HG03439 (cell line): Measurements from ENCODE around the gene SNRNP48.

Experiments
- ATAC-seq: cut with Tn5 transposase; IDR thresholded peaks from one replicate; pipeline ENCODE4 v1.9.1; 2021; ENCODE audit warnings: mild to moderate bottlenecking, moderate library complexity; ENCODE audit not compliant: unreplicated experiment

SNRNP48 gene

GRCh38 chr6:7591770-7592169 lies 1.8 kb downstream of the SNRNP48 start:
- no peak for ATAC-seq

GRCh38 chr6:7593229-7593628 lies 3.2 kb downstream of the SNRNP48 start:
- no peak for ATAC-seq

DNA sequence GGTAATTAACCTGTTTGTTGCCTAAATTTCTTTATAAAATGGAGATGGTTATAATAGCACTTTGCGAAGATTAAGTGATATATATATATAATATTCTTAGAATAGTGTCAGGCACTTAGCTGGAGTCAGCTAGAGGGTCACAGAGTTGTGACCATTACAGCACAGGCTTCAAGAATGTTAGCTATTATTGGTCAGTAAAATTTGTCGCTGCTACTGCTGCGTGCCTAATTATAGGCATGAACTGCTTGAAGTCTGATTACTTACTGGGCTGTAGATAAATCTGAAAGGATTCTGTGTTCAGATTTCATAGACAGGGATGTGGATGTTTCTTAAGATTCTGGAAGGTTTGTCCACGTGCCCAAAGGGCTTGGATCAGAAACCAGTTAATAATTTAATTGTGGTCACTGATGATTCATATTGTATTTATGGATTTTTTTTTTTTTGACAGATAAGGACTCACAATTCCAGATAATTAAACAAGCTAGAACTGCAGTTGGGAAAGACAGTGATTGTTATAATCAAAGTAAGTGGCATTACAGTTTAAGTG lies 4.7 kb downstream of the SNRNP48 start:
- no peak for ATAC-seq

DNA sequence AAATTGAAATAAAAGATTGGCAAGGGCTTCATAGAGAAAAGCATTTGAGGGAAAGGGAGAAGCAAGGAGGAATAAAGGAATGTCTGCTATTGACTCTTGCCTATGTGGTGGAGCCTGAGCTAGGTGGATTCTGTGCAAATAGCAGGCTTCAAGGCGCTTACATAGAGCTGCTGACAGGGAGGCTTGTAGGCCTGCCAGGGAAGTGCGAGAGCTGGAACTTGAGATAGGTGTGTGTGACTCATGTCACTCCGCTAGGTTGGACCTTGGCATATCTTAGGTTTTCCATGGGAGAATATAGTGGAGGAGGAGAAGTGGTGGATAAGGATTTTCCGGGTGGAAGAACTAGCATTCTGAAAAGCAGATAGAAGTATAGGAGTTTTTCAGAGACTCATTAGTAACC lies 14.0 kb downstream of the SNRNP48 start:
- no peak for ATAC-seq

GRCh38 chr6:7604506-7604905 lies 14.5 kb downstream of the SNRNP48 start:
- no peak for ATAC-seq

DNA sequence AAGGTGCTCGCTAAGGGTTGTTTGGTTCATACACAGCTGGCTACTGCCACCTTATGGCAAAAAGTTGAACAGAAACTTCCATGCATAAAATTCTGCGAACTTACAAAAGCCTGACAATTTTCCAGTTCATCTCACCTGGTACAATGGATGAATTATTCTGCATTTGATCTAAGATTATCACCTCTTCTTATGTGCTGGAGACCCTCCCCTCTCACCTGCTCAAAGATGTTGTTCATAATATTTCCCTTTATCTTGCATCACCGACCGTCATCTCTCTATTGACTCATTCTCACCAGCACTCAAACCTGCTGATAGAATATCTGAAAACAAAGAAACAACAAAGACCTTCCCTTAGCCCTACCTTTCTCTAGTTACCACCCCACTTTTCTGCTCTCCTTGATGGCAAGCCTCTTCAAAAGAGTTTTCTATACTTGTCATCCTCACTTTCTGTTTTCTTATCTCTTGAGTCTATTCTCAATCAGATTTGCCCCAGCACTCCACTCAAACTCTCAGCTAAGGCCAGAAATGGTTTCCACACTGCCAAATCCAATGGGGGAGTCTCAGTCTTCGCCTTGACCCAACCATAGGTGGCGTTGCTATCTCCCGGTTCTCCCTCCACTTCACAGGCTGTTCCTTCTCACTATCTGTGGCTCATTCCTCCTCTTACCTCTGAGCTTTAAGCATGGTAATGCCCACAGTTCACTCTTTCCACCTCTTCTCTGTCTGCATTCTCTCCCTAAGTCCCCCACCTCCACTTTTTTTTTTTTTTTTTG lies 25.8 kb downstream of the SNRNP48 start:
- no peak for ATAC-seq

- no peak for ATAC-seq
Measured at GRCh38 chr6:7617801-7618764, 28.1 kb downstream of the SNRNP48 start.

DNA sequence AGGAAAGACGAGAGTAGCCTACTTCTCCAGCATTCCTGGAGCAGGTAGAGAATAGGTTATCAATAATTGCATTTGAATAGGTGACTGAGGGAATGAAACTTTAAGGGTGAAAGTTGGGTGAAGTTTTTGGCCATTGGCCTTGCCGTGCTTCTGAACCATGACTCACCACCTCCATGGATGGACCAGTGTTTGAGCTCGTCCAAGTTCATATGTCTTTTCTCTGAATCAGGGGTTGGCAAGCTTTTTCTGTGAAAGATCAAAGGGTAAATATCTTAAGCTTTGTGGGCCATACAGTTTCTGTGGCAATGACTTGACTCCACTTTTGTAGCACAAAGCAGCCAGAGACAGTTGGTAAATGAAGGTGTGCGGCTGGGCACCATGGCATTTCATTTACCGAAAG lies 31.8 kb downstream of the SNRNP48 start:
- ATAC-seq: no peak

- no peak for ATAC-seq
Measured at GRCh38 chr6:7624796-7625710, 35.1 kb downstream of the SNRNP48 start.

DNA sequence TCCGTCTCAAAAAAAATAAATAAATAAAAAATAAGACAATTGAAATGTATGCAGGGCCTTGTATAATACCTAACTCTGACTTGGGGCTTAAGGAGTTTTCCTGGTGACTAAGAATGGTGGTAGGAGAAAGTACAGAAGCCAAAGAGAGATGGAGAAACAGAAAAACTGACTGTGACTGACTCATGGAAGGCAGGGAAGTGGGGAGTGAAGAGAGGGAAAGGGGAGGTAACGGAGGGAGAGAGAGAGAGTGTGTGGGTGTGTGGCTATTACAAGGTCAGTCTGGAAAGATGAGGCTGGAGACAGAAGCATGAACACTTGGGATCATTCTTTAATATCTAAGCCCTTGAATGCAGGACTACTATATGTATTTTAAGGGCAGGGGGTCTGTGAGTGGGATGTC lies 38.5 kb downstream of the SNRNP48 start:
- no peak for ATAC-seq

- no peak for ATAC-seq
Measured at GRCh38 chr6:7628909-7629308, 38.9 kb downstream of the SNRNP48 start.

GRCh38 chr6:7629321-7629720 lies 39.3 kb downstream of the SNRNP48 start:
- no peak for ATAC-seq

DNA sequence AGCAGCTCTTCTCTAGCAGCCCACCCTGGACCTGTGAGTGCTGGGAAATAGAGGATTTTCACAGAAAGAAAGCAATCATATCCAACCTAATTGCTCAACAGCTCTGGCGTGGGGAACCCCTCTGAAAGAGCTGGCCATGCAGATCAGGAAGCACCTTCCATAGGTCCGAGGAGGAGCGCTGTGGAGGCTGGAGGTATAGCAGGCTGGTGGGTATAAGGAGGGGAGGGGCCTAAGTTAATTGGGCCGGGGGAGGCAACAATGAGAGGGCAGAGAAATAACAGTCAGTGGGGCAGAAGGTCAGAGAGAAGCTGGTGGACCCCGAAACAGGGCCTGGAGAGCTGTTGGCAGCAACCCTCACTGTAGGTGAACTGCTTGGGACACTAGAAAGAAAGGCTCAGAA lies 40.8 kb downstream of the SNRNP48 start:
- no peak for ATAC-seq

- no peak for ATAC-seq
Measured at GRCh38 chr6:7631466-7631865, 41.5 kb downstream of the SNRNP48 start.

- no peak for ATAC-seq
Measured at GRCh38 chr6:7632501-7633290, 42.7 kb downstream of the SNRNP48 start.

DNA sequence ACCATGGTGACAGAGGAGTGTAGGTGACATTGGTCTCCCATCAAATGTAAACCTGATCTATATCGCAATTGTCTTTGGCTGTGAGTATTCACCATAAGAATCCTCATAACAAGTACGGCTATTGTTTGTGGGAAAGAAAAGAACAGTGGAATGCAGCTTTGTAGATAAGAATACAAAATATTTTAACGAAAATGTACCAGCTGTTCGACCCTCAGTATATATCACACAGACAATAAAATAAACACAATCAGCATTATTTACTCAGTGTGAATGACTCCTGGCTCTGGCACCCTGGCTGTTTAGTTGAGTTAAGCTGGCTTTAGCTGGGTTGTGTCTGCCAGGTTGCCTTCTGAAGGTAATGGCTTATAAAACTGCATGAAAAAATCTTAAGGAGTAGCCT lies 43.4 kb downstream of the SNRNP48 start:
- no peak for ATAC-seq

DNA sequence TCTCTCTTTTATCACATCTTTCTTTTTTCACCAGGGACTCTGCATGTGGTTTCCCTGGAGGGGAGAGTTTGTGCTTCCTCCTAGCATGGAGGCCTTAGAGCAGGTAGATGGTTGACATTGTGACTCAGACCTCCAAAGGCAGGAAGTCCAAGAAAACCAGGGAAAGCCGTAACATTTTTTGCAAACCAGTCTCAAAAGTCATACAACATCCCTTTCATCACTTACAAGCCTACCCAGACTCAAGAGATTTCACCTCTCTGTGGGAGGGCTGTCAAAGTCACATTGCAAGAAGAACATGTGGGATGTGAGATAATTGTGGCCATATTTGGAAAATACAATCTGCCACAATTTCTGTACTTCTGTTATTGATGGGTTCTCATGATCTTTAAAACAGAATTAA lies 46.2 kb downstream of the SNRNP48 start:
- ATAC-seq: no peak

GRCh38 chr6:7637533-7637932 lies 47.5 kb downstream of the SNRNP48 start:
- no peak for ATAC-seq

DNA sequence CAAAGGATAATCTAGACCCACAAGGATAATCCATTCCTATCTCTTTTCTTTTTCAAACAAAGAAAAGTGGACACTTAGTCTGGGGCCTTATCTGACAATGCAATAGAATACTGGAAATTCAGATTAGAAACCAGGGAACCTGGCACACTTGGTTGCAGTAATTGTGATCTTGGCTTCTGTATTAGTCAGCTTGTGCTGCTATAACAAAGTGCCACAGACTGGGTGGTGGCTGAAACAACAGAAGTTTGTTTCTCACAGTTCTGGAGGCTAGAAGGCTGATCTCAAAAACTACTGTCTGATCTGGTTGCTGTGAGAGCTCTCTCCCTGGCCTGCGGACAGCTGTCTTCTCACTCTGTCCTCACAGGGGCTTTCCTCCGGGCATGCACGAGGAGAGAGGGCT lies 49.4 kb downstream of the SNRNP48 start:
- ATAC-seq: no peak

GRCh38 chr6:7640016-7640415 lies 50.0 kb downstream of the SNRNP48 start:
- no peak for ATAC-seq
